HG03135 (cell line): ENCODE results near the gene HAPLN2.
"Not testable (repeated sequence)": the region's sequence is repeated elsewhere in the genome, so short reads cannot be mapped to it uniquely, and the experiment has no call there.

Experiments used
- ATAC-seq: cut with Tn5 transposase; IDR thresholded peaks from one replicate; pipeline ENCODE4 v1.9.1; 2021; ENCODE audit warnings: mild to moderate bottlenecking, moderate library complexity; ENCODE audit not compliant: unreplicated experiment

Gene HAPLN2

DNA sequence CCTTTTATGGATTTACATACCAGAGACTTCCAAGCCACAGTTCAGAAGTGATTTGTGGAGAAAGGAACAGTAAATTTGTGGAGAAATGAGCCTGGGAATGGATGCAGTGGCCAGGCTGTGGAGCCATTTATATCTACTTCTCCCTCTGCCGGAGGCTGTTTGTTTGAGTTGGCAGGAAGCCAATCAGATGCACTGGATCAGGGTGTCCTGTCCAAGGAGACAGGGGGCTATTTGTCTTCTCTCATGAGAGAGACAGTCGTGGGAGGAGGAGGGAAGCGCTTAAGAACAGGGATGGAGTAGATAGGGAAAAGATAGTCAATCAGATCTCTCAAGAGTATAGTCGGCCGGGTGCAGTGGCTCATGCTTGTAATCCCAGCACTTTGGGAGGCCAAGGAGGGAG is 2.8 kb upstream of the HAPLN2 start:
- no peak for ATAC-seq

DNA sequence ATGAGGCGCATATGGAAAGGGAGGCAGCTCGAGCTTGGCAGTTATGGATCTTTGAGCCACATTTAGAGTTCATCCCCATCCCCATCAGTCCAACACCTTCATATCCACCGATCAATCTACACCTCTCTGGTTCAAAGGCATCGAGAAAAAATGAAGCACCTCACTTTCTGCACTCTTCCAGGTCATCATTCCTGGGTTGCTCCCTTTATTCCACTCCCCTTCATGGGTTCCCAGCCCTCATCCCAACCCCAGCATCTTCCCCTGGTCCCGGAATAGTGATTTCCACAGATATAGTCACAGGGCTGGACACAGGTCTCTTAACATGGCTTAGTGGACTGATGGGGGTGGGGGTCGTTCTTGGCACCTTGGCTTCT is 354 bp downstream of the HAPLN2 start:
- ATAC-seq: no peak

DNA sequence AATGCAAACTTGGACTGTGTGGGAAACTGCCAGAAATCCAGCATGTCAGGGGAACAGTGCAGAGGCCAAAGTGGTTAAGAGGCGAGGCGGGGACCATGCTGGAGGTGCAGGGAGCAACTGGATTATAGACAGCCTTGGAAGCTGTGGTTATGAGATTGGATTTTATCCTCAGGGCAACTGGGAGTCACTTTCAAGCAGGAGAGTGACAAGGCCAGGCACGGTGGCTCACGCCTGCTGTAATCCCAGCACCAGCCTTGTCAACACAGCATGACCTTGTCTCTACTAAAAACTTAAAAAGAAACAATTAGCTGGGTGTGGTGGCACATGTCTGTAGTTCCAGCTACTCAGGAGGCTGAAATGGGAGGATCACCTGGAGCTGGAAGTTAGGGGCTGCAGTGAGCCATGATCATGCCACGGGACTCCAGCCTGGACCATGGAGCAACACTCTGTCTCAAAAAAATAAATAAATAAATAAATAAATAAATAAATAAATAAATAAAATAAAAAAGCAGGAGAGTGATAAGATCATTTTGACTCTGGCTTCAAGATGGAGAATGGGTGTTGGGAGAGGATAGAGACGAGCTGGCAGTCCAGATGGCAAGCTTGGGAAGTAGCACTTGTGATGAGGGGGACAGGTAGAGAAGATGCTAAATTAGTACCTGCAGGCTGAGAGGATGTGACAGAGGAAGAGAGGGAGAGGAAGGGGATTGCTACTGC is 3.5 kb downstream of the HAPLN2 start:
- ATAC-seq: no peak

DNA sequence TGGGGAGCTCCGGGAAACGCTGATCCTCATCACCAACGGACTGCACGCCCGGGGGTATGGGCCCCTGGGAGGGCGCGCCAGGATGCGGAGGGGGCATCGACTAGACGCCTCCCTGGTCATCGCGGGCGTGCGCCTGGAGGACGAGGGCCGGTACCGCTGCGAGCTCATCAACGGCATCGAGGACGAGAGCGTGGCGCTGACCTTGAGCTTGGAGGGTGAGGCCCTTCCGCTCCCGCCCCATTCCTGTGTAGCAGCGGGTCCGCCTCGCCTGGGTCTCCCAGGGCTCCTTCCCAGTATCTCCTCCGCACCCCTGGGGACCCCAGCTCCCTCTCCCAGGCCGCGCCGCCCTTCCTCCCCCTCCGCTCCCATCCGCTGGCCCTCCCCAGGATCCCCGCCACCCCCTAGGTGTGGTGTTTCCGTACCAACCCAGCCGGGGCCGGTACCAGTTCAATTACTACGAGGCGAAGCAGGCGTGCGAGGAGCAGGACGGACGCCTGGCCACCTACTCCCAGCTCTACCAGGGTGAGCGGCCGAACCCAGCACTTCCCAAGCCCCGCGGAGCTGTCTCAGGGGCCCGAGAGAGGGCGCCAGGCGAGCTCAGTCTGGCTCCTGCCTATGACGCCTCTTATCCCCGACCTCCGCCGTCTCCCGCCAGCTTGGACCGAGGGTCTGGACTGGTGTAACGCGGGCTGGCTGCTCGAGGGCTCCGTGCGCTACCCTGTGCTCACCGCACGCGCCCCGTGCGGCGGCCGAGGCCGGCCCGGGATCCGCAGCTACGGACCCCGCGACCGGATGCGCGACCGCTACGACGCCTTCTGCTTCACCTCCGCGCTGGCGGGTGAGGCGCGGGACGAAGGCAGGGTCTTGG is 5.0 kb downstream of the HAPLN2 start:
- no peak for ATAC-seq

DNA sequence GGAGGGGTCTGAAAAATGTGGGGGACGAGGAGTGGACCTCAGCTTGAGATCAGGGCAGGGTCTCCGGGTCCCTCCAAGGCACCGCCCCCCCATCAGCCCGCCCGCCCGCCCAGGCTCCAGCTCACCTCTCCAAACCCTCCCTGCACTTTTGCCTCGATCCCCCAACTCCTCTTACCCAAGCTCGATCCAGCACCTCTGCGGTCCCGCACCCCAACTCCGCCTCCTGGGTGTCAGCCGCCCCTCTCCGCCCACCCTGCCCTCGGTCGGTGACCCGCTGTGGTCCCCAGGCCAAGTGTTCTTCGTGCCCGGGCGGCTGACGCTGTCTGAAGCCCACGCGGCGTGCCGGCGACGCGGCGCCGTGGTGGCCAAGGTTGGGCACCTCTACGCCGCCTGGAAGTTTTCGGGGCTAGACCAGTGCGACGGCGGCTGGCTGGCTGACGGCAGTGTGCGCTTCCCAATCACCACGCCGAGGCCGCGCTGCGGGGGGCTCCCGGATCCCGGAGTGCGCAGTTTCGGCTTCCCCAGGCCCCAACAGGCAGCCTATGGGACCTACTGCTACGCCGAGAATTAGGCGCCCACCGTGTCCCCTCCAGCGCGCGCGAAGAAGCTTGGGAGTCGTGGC is 5.7 kb downstream of the HAPLN2 start:
- ATAC-seq: no peak

DNA sequence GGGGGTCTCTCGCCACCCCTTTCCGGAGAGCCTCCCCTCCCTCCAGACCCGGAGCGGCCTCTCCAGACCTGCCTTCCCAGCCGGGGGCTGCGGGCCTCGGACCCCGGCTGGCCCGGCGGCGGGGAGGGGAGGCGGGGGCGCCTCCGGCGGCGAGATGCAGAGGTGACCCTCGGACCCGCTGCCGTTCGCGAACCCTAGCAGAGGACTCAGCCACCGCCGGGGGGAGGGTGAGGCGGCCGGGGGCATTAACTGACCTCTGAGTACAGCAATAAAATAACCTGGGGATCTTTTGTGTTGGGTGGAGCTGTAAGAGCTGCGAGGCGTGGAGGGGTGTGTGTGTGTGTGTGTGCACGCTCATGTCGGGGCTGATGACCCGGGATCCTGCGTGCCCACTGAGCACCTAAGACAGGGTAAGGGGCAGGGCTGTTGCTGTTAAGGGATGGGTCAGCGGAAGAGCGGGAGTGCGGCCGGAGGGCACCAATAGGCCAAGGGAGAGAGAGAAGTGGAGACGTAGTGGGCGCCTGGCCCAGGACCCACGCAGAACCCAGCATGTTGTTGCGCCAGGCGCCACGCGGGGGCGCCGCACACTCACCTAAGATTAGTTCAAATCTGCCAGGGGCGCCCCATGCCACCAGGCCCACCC is 6.3 kb downstream of the HAPLN2 start:
- no peak for ATAC-seq

DNA sequence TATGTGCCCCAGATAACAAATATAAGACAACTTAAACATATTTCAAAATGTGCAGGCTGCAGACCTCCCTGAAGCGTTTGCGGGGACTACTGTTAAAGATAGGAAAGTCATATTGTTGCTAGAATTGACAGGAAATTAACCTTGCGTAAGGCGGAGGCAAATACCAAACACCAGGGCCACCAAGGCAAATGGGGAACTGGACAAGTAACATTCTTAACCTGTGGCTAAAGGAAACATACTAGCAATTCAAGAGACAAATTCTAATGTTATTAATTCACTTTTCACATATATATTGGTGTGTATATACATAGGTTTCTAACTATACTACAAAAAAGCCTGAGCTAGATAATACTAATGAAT is 6.8 kb downstream of the HAPLN2 start:
- ATAC-seq: no peak

DNA sequence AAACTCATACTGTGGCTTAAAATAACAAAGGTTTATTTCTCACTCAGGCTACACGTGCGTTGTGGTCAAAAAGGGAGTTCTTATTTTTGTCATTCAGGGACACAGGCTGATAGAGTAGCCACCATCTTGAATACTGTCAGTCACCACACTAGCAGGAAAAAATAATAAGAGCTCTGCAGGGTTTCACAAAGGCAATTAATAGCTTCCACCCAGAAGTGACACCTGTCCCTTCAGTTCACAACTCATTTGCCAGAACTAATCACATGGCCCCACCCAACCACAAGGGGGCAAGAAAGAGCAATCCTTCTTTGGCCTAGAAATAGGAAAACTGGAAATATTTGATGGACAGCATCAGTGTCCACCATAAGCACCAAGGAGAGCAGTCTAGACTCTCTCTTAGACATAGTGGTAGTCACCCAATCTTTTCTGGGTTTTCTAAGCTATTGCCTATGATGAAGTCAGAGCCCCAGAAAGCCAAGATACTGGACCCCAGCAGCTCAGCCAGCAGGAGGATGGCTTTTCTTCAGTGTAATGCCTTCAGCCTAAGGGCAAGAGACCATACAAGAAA is 8.2 kb downstream of the HAPLN2 start:
- no peak for ATAC-seq

DNA sequence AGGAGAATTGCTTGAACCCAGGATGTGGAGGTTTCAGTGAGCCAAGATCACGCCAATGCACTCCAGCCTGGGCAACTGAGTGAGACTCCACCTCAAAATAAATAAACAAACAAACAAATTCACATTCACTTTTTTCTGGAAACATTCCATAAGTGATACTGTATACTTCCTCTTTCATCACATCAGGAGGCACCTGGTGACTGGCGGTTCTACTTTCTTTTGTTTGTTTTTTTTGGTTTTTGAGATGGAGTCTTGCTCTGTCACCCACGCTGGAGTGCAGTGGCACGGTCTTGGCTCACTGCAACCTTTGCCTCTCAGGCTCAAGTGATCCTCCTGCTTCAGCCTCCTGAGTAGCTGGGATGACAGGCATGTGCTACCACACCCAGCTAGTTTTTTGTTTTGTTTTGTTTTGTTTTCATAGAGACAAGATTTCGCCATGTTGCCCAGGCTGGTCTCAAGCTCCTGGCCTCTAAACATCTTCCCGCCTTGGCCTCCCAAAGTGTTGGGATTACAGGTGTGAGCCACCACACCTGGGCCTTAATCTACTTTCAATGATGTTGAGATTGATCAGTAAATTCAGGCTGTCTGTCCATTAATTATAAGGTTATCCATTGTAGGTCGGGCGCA is 10.7 kb downstream of the HAPLN2 start:
- no peak for ATAC-seq

DNA sequence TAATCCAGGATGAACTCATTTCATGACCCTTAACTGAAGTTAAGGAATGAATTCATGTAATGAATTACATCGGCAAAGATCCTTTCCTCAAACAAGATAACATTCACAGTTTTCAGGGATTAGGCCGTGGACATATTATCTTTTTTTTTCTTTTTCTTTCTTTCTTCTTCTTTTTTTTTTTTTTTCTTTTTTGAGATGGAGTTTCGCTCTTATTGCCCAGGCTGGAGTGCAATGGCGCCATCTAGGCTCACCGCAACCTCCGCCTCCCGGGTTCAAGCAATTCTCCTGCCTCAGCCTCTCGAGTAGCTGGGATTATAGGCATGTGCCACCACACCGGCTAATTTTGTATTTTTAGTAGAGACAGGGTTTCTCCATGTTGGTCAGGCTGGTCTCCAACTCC is 11.9 kb downstream of the HAPLN2 start:
- ATAC-seq: not testable (repeated sequence)

DNA sequence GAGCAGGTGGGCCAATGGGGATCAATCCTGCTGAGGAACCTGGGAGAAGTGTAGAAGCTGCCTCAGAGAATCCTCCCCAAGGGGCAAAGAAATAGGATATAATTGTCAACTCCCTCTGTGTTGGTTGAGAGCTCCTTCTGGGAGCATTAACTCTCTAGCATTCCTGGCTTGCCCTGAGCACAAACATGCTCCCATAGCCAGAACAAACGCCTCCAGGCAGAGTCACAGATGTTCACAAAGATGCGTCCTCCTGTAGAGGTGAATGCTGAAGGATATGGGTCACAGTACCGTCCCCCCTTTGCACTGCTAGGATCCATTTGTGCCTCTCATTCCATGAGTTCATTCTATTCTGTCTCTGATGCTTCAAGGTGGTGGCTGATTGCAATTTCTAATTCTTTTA is 13.1 kb downstream of the HAPLN2 start:
- no peak for ATAC-seq

DNA sequence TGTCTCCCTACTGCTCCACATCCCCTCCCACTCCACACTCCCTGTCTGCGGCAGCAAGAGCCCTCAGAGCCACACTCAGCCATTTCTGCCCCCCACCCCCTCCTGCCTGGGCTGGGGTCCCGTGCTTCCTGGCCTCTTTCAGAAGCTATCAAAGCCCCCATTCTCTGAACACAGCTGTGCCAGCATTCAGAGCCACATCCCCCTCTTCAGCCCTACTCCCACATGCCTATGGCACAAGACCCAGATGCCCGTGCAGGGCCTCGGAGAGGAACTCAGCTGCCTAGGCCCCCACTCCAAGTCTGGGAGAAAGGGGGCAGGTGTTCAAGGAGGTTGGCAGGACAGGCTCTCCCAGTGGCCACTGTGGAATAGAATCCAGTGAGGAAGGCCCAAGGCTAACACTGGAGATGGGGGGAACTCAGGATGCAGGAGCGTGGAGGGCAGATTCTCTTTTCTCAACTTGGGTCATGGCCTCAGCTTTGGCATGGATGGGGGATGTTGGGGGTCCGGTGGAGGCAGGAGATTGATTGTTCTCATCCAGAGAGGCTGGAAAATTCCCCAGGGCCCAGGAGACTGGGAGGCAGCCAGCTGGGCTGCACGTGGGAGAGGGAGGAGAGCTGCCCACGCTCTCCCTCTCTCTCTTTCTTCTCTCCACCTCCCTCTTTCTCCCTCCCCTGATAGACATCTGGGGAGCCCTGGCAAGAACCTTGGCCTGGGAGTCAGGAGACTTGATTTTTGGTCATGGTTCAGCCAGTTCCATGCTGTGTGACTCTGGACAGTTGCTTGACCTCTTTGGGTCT is 19.2 kb downstream of the HAPLN2 start:
- no peak for ATAC-seq

DNA sequence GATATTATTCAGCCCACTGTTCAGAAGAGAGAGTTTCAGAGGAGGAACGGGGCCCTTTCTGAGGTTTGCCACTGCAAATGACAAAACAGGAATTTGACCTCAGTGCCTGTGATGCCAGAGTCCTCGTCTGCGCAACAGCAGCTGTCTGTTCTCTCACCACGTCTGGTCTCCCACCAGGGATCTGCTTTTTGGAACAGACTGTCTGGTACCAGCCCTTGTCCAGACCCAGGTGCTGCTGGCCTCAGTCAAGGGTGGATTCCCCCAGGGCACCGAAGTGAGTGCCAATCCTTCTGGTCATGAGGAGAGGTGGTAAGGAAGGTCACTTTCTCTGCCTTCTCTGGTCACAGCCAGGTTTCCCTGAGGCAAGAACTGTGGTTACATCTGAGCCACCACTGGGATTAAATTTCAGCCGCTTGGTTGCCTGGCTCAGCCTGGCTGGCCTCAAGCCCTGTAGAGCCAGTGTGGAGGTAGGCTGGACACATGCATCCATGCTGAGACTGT is 20.4 kb downstream of the HAPLN2 start:
- no peak for ATAC-seq

DNA sequence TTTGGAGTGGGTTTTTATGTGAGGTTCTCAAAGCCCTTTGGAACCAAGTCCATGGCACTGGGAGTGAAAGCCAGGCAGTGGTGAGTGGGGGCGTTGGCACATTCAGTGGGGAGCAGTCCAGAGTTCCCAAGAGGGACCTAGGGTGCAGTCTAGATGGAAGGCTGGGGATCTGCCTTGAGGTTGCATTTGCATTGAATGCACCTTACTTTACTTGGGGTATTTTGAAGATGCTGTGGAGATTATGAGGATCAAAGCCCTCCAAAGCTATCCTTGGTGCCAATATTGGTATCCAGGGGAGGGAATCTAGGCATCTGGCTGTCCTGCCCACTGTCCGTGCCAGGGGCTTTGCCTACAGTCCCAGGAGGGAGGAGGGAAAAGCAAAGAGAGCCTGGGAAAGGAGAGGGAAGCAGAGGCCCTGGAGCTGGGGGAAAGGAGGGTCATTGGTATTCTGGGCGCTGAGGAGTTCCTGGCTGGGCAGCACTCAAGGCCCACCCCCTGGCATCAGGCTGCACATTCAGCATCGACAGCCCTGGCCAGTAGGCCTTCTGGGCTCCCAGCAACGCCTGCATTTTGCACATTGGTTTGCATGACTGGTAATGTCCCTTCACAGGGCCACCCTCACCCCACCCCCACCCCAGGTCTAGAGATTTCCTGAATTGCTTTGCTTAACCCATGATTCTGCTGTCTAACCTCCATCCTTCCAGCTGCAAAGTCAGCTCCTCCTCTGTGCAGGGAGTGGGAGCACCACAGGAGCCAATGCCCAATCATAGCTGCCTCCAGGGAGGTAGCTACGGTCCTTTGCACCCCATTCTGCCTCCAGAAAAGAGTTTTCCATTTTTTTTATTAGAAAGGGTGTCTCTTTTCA is 21.9 kb downstream of the HAPLN2 start:
- no peak for ATAC-seq

DNA sequence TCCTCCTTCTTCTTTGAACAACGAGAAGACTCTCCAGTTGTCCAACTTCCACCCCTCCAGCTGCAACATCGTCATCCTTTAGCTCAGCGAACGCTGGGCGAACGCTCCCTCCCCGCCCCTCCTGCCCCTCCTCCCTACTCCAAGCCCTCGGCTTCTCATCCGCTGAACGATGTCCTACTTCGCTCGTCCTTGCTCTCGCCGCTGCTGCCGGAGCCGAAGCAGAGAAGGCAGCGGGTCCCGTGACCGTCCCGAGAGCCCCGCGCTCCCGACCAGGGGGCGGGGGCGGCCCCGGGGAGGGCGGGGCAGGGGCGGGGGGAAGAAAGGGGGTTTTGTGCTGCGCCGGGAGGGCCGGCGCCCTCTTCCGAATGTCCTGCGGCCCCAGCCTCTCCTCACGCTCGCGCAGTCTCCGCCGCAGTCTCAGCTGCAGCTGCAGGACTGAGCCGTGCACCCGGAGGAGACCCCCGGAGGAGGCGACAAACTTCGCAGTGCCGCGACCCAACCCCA is 22.6 kb downstream of the HAPLN2 start, which contains the start of gene BCAN:
TSS of gene BCAN (plus strand) at position 357 of the 504 bp plus-strand sequence. CDS start 3,938 bp downstream, outside the sequence.
- ATAC-seq: no peak

DNA sequence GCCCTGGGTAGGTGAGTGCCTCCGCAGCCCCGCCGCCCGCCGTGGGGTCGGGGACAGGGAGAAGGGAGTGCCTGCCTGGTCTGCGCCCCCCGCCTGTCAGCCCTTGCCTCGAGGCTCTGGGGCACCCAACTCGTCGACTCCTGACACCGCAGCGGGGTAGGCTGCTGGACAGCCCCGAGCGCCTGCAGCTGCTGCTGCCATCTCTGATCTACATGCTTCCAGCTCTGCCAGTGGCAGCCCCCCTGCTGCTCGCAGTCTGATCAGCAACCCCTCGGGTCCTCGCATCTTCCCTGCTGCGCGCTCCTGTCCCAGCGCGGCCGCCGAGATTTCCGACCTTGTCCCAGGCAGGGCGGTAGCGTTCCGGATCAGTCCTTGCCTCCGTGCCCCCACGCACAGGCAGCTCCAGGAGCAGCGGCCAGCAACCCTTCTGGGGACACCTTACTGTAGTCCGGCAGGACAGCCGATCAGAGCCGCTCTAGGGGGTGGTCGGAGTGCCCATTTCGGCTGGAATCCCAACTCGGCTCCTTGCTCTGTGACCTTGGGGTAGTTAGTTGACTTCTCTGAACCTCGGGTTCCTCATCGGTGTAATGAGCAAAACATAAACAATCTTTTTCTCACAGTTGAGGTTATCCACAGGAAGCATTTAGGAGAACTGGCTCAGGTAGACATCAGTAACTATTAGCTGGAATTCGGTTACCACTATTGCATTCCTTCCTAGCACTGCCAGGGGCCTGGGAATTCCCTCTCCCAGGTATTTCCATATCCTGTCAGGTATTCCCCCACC is 23.2 kb downstream of the HAPLN2 start:
- ATAC-seq: no peak

DNA sequence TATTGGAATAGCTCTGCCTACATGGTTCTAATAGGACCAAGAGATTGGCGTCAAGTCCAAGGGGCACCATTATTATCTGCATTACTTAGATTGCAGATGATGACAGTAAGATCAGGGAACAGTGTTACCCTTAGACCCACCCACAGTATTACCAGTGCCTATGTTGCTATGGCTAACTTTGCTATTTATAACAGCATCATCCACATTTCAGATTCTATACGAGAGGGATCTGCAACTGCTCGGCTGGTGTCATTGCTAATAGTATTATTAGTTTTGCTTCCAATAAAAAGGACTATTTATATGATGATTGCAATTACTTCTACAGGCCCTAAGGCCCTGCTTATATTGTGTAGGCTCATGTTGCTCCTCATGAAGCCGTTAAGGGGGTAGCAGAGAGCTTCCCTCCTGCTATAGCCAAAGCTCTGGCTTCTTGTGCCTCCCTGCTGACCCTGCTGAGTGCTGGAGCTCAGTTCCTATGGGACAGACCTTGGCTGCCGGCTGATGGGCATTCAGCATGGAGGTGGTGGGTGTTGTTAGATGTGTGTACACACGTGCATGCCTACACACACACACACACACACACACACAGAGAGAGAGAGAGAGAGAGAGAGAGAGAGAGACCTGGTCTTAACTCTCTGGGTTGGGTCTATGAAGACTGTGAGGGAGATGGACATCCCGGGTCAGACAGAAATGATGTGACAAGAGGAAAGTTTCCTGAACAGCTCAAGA is 24.0 kb downstream of the HAPLN2 start:
- no peak for ATAC-seq
